Heart left ventricle (tissue), 16 donors: Measurements from ENCODE around the gene LIN7C. TPM values are rescaled to one million over a fixed set of nuclear protein-coding genes. Genes with fewer than 3 reads are reported as not detected.
"Not testable (repeated sequence)": the region's sequence is repeated elsewhere in the genome, so short reads cannot be mapped to it uniquely, and the experiment has no call there.

Experiments
- ATAC-seq, 4 donors: fragments of 200-7000 bp; cut with Tn5 transposase; one replicate each; pipeline ENCODE4 v1.9.1; 2020 to 2022; ENCODE audit warnings: moderate library complexity in 4 of 4, mild to moderate bottlenecking in 3 of 4, moderate number of reproducible peaks in 1 of 4
- DNase-seq, 5 donors: peaks; one replicate each; pipeline ENCODE4 v3.0.0-alpha.2; 2020
- H3K27ac ChIP-seq, 12 donors: fragments of 200-600 bp; sonication (generic) in 4 of 12; one replicate each; pipeline versions ENCODE4 v1.5.0 to v1.8.0; 2016 to 2022; ENCODE audit warnings: mild to moderate bottlenecking in 2 of 12
- H3K27me3 ChIP-seq, 9 donors: fragments of 200-600 bp; sonication (generic) in 2 of 9; one replicate each; pipeline versions ENCODE4 v1.5.1 to v1.8.0; 2016 to 2022; ENCODE audit warnings: mild to moderate bottlenecking in 3 of 9
- H3K36me3 ChIP-seq, 9 donors: fragments of 200-600 bp; sonication (generic) in 2 of 9; one replicate each; pipeline versions ENCODE4 v1.5.0 to v1.8.0; 2018 to 2022; ENCODE audit warnings: mild to moderate bottlenecking in 2 of 9
- H3K4me1 ChIP-seq, 12 donors: fragments of 200-600 bp; sonication (generic) in 4 of 12; one replicate each; pipeline versions ENCODE4 v1.5.0 to v1.8.0; 2016 to 2022; ENCODE audit warnings: mild to moderate bottlenecking in 3 of 12
- H3K4me3 ChIP-seq, 12 donors: fragments of 200-600 bp; sonication (generic) in 4 of 12; one replicate each; pipeline versions ENCODE4 v1.5.0 to v1.8.0; 2017 to 2022; ENCODE audit warnings: mild to moderate bottlenecking in 9 of 12, moderate library complexity in 4 of 12
- H3K9me3 ChIP-seq, 12 donors: fragments of 200-600 bp; sonication (generic) in 4 of 12; one replicate each; pipeline versions ENCODE4 v1.5.0 to v1.8.0; 2016 to 2022; ENCODE audit warnings: mild to moderate bottlenecking in 1 of 12
- POLR2A ChIP-seq, 2 donors: fragments of 450-650 bp; IDR thresholded peaks; one replicate each; pipeline ENCODE4 v1.6.1; 2017; ENCODE audit warnings: antibody characterized with exemption in 2 of 2, mild to moderate bottlenecking in 2 of 2, moderate library complexity in 2 of 2
- WGBS, 4 donors: extraction: QIAGEN DNeasy Blood & Tissue Kit in 2 of 4; methylation state at CpG; one replicate each; pipeline versions ENCODE4 v1.1.5 to v1.1.7; 2013 to 2018; 5-methylcytosine and 5-hydroxymethylcytosine counted together
- intact Hi-C, 10 donors: fragments of 100-400 bp; cut with DNase I; formaldehyde crosslinking; loops; one replicate each; pipeline versions ENCODE4 v1.11.1 to v1.14.2; 2022
- polyA plus RNA-seq, 2 donors: library from polyadenylated mRNA; stranded (reverse); fragments of 200-250 nt; gene quantifications; one replicate each; pipeline ENCODE4 v1.2.3, GENCODE V29; 2013
- total RNA-seq, 9 donors: library from RNA; depleted of rRNA in 2 of 9; stranded (reverse); fragments of >200 nt in 2 of 9; fragmentation: NEBNext Ultra II Directional in 3 of 9; extraction: Animal tissue kit (Norgen Biotek cat#: 25700) in 3 of 9; gene quantifications; one replicate each; pipeline versions ENCODE4 v1.1.0 to v1.2.4, GENCODE V29; 2016 to 2023
- TF ChIP-seq, protein P1 (sequence below), 12 donors: fragments of 200-600 bp; sonication (generic) in 4 of 12; IDR thresholded peaks; one replicate each; pipeline versions ENCODE4 v1.5.0 to v1.8.0; 2018 to 2022; ENCODE audit warnings: antibody characterized with exemption in 12 of 12, mild to moderate bottlenecking in 5 of 12
- donor health status: ischemic (EF 13 %, LVEDD 7.1; RV severe dilation, severe dysfunction).
- donor health status: healthy with polysubstance abuse.
- donor health status: DM: no; HTN: yes; CAD: no.
- donor health status: DM: no; HTN: no; CAD: no.
- donor health status: ischemic (EF 25% LVEDD 6.9; RV normal size, moderate dysfunction).
- donor health status: ischemic (EF 25% LVEDD 5.7; RV mildly dilated, moderate dysfunction).
- donor health status: healthy.
- donor health status: DM: yes; HTN: yes; CAD: no.
- donor health status: ischemic (EF 35%, LVEDD 5.7; RV mildly dilated, moderate dysfunction).
- donor health status: nonischemic (EF 11% LVEDD 7.7; RV severe dilation, severe dysfunction).
- donor health status: DM: yes; HTN: yes; CAD: no.
- donor health status: PGD.
- donor health status: ischemic (EF 29% LVEDD 5.4; RV normal size, mild dysfunction).
- donor health status: nonischemic (EF 23%, LVEDD 6.1; RV moderate dilation, normal function).

The LIN7C gene
- total and polyA plus RNA-seq, 11 donors, result 5.0 to 24.1 (median 16.1) TPM

DNA sequence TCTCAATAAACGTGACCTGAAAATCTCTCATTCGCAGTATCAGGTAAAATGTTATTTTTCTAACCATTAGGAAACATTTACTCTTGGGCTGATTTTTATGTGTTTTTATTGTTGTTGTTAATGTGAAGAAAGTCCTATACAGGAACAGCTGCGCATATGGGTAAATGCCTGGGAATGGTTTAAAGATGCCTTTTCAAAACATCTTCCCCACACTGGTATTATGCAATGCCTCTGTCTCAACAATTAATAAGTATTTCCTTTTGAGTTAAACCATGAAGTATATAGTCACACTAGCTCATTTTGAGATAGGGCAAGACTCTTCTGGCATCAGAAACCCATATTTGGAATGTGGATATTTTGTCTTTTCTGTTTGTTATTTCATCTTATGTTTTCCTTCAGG, 13.7 kb upstream of the LIN7C start:
- H3K9me3 ChIP-seq, result peaks cover 0 to 4% (median 0%) of the 10 kb centered on the region in 12 donors
- H3K27me3 ChIP-seq, result no peaks in the 10 kb centered on the region
- no peaks in the 10 kb centered on the region for H3K36me3 ChIP-seq
- no peak overlapping the region for H3K27ac ChIP-seq
- H3K4me1 ChIP-seq, result peaks cover 0 to 4% (median 0%) of the 10 kb centered on the region in 12 donors
- intact Hi-C loops, result loop anchor here in 3 of 10 donors (10.0 kb wide), 3 partner anchors 175 to 585 kb away; partner anchors contain the start of genes BDNF (in 1 of the 3), KIF18A (in 1 of the 3) and METTL15 (in 1 of the 3)
- TF ChIP-seq POLR2A (IDR thresholded peaks at IDR 0.05), result no peak
- TF ChIP-seq, protein P1, sequence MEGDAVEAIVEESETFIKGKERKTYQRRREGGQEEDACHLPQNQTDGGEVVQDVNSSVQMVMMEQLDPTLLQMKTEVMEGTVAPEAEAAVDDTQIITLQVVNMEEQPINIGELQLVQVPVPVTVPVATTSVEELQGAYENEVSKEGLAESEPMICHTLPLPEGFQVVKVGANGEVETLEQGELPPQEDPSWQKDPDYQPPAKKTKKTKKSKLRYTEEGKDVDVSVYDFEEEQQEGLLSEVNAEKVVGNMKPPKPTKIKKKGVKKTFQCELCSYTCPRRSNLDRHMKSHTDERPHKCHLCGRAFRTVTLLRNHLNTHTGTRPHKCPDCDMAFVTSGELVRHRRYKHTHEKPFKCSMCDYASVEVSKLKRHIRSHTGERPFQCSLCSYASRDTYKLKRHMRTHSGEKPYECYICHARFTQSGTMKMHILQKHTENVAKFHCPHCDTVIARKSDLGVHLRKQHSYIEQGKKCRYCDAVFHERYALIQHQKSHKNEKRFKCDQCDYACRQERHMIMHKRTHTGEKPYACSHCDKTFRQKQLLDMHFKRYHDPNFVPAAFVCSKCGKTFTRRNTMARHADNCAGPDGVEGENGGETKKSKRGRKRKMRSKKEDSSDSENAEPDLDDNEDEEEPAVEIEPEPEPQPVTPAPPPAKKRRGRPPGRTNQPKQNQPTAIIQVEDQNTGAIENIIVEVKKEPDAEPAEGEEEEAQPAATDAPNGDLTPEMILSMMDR (IDR thresholded peaks at IDR 0.05), result no peak
- ATAC-seq (no peak), DNase-seq (no peak)
- 74 to 87% (median 83%) methylated on average over 3 of the region's 3 CpGs for WGBS, 4 donors
- H3K4me3 ChIP-seq, result no peak overlapping the region

DNA sequence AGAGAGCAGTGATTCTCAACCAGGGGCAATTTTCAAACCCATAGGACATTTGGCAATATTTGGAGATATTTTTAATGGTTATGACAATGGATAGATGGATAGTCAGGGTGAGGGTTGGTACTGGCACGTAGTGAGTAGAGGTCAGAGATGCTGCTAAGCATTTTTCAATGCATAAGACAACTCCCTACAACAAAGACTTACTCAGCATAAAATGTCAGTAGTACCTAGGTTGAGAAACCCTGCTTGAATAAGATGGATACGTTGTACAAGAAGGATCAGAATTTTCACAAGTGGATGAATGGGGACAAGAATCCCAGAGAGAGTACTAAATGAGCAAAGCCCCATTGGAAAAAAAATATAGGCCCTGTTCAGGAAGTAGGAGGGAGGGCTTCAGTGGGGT, 11.9 kb upstream of the LIN7C start:
- Histone ChIP-seq H3K27me3 (no peaks in the 10 kb centered on the region), H3K27ac (no peak overlapping the region), H3K4me1 (peaks cover 0 to 16% (median 4%) of the 10 kb centered on the region in 12 donors), H3K4me3 (no peak overlapping the region), H3K9me3 (peaks cover 0 to 10% (median 0%) of the 10 kb centered on the region in 12 donors), H3K36me3 (no peaks in the 10 kb centered on the region)
- ATAC-seq (no peak), DNase-seq (no peak)
- intact Hi-C loops, result loop anchor here in 1 of 10 donors (10.0 kb wide), 1 partner anchor 126 kb away; no protein-coding TSS in a partner anchor
- TF ChIP-seq, protein P1 (IDR thresholded peaks at IDR 0.05), result no peak
- TF ChIP-seq POLR2A (IDR thresholded peaks at IDR 0.05), result no peak
- 81 to 94% (median 87%) methylated on average over 2 of the region's 2 CpGs for WGBS, 4 donors

DNA sequence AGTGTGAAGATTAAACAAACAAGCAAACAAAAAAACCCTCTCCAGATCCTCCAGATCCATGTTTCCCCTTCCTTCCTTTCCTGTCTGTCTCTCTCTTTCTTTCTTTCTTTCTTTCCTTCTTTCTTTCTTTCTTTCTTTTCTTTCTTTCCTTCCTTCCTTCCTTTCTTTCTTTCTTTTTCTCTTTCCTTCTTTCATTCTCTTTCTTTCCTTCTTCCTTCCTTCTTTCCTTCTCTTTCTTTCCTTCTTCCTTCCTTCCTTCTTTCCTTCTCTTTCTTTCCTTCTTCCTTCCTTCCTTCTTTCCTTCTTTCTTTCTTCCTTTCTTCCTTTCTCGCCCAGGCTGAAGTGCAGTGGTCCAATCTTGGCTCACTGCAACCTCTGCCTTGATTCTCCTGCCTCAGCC, 10.9 kb upstream of the LIN7C start:
- not testable (repeated sequence) for H3K36me3 ChIP-seq, H3K9me3 ChIP-seq, H3K27me3 ChIP-seq, DNase-seq, ATAC-seq, H3K4me3 ChIP-seq, H3K27ac ChIP-seq
- intact Hi-C loops, result loop anchor here in 1 of 10 donors (10.0 kb wide), 1 partner anchor 127 kb away; no protein-coding TSS in a partner anchor
- 92 to 97% (median 95%) methylated on average over 1 of the region's 1 CpG for WGBS, 4 donors
- H3K4me1 ChIP-seq, result peaks cover 0 to 24% (median 9%) of the 10 kb centered on the region in 12 donors

DNA sequence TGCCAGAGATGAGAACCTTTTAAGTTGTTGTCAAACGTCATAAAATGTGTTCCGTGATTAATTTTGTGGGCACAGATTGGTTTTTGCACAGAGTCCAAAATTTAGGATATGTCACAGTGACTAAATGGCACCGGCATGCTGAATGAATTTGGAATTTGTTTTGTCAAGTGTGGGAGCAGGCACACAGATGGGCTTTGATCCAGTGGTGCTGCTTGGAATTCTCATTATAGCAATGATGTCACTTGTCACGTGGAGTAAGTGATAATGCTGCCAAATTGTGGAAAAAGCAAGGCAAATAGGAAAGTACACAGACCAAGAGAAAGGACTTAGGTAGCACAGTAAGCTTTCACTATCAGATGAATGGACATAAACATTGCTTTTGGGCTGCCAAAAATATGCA, 8.0 kb upstream of the LIN7C start:
- Histone ChIP-seq H3K27me3 (no peaks in the 10 kb centered on the region), H3K27ac (peak overlapping the region; percentile 36 to 84 (median 80)), H3K9me3 (peaks cover 0 to 10% (median 0%) of the 10 kb centered on the region in 12 donors), H3K36me3 (no peaks in the 10 kb centered on the region), H3K4me3 (no peak overlapping the region), H3K4me1 (peaks cover 0 to 42% (median 11%) of the 10 kb centered on the region in 12 donors)
- intact Hi-C loops, result loop anchor here in 1 of 10 donors (10.0 kb wide), 1 partner anchor 130 kb away; no protein-coding TSS in a partner anchor
- DNase-seq (peak in 4 of 5 donors; percentile 47 to 68 (median 64)), ATAC-seq (peak; percentile 86 to 89 (median 88))
- WGBS, 4 donors, result 9 to 23% (median 17%) methylated on average over 4 of the region's 4 CpGs
- no peak for TF ChIP-seq POLR2A (IDR thresholded peaks at IDR 0.05)
- TF ChIP-seq, protein P1 (IDR thresholded peaks at IDR 0.05), result no peak
